Measurements from ENCODE around the gene DLL3.
"Not testable (repeated sequence)": the region's sequence is repeated elsewhere in the genome, so short reads cannot be mapped to it uniquely, and the experiment has no call there.

DLL3 gene

GRCh38 chr19:39474139-39474620 lies 24.6 kb upstream of the DLL3 start:
- Mint-ChIP-seq H3K4me1 (peaks cover 8 to 28% of the 10 kb centered on the region in 2 donors), H3K36me3 (peaks cover 55 to 77% of the 10 kb centered on the region in 2 donors), H3K27ac (peak overlapping the region; percentile 28), H3K27me3 (no peaks in the 10 kb centered on the region), H3K4me3 (no peak overlapping the region), H3K9me3 (no peaks in the 10 kb centered on the region)
- ATAC-seq (replicated peaks) (peak; percentile 85 to 86), DNase-seq (peak; percentile 43)

- H3K27ac Mint-ChIP-seq, result peak overlapping the region; percentile 56
- H3K4me3 Mint-ChIP-seq, result no peak overlapping the region
- H3K4me1 Mint-ChIP-seq, result peaks cover 14 to 36% of the 10 kb centered on the region in 2 donors
- DNase-seq, result no peak
- no peak for ATAC-seq (replicated peaks)
- H3K27me3 Mint-ChIP-seq, result no peaks in the 10 kb centered on the region
- no peaks in the 10 kb centered on the region for H3K9me3 Mint-ChIP-seq
- H3K36me3 Mint-ChIP-seq, result peaks cover 41 to 61% of the 10 kb centered on the region in 2 donors
Observed at GRCh38 chr19:39475748-39476147, 23.0 kb upstream of the DLL3 start.

GRCh38 chr19:39479319-39479801 lies 19.4 kb upstream of the DLL3 start:
- ATAC-seq (replicated peaks); H3K27me3 Mint-ChIP-seq; H3K27ac Mint-ChIP-seq; H3K9me3 Mint-ChIP-seq; DNase-seq: not testable (repeated sequence)
- Mint-ChIP-seq H3K4me3 (peak overlapping the region in 1 of 2 donors; percentile 88), H3K4me1 (peaks cover 19 to 42% of the 10 kb centered on the region in 2 donors), H3K36me3 (peaks cover 32 to 48% of the 10 kb centered on the region in 2 donors)

GRCh38 chr19:39479916-39480315 lies 18.8 kb upstream of the DLL3 start:
- Mint-ChIP-seq H3K4me1 (peaks cover 19 to 37% of the 10 kb centered on the region in 2 donors), H3K27me3 (no peaks in the 10 kb centered on the region), H3K36me3 (peaks cover 26 to 42% of the 10 kb centered on the region in 2 donors), H3K27ac (peak overlapping the region; percentile 97), H3K4me3 (peak overlapping the region; percentile 84 to 88), H3K9me3 (no peaks in the 10 kb centered on the region)
- DNase-seq (no peak), ATAC-seq (replicated peaks) (no peak)

GRCh38 chr19:39480337-39481228 lies 18.2 kb upstream of the DLL3 start, which contains the start of gene TIMM50:
Gene TIMM50, plus strand, starts transcription at chr19:39480838. Its CDS starts 16 bp downstream, at chr19:39480854.
- peaks cover 23 to 35% of the 10 kb centered on the region in 2 donors for H3K36me3 Mint-ChIP-seq
- no peaks in the 10 kb centered on the region for H3K27me3 Mint-ChIP-seq
- peak within 1 kb of the TSS; percentile 97 for H3K27ac Mint-ChIP-seq
- ATAC-seq (replicated peaks), result peak; percentile 92 to 96
- H3K4me1 Mint-ChIP-seq, result peaks cover 19 to 37% of the 10 kb centered on the region in 2 donors
- H3K4me3 Mint-ChIP-seq, result peak within 1 kb of the TSS; percentile 84 to 88
- H3K9me3 Mint-ChIP-seq, result no peaks in the 10 kb centered on the region
- DNase-seq, result peak; percentile 95

- Mint-ChIP-seq H3K36me3 (peaks cover 19 to 31% of the 10 kb centered on the region in 2 donors), H3K27me3 (no peaks in the 10 kb centered on the region)
- no peak for DNase-seq
Observed at GRCh38 chr19:39481229-39481545, 17.6 kb upstream of the DLL3 start.

GRCh38 chr19:39481676-39482075 lies 17.1 kb upstream of the DLL3 start:
- H3K9me3 Mint-ChIP-seq, result no peaks in the 10 kb centered on the region
- peaks cover 18 to 31% of the 10 kb centered on the region in 2 donors for H3K36me3 Mint-ChIP-seq
- no peak for ATAC-seq (replicated peaks)
- H3K4me1 Mint-ChIP-seq, result peaks cover 21 to 40% of the 10 kb centered on the region in 2 donors
- no peaks in the 10 kb centered on the region for H3K27me3 Mint-ChIP-seq
- no peak for DNase-seq
- H3K27ac Mint-ChIP-seq, result peak overlapping the region; percentile 97
- peak overlapping the region; percentile 84 to 88 for H3K4me3 Mint-ChIP-seq

More at GRCh38 chr19:39481229-39481545, 17.6 kb upstream of the DLL3 start:
- Mint-ChIP-seq H3K4me3 (peak overlapping the region; percentile 84 to 88), H3K9me3 (no peaks in the 10 kb centered on the region), H3K4me1 (peaks cover 19 to 37% of the 10 kb centered on the region in 2 donors), H3K27ac (peak overlapping the region; percentile 97)
- ATAC-seq (replicated peaks), result no peak

- Mint-ChIP-seq H3K27me3 (no peaks in the 10 kb centered on the region), H3K4me3 (peak overlapping the region in 1 of 2 donors; percentile 17), H3K36me3 (peaks cover 20 to 30% of the 10 kb centered on the region in 2 donors), H3K27ac (peak overlapping the region; percentile 65), H3K4me1 (peaks cover 24 to 43% of the 10 kb centered on the region in 2 donors), H3K9me3 (no peaks in the 10 kb centered on the region)
- no peak for ATAC-seq (replicated peaks)
- DNase-seq, result no peak
Observed at GRCh38 chr19:39483141-39483540, 15.6 kb upstream of the DLL3 start.

GRCh38 chr19:39489756-39490155 lies 9.0 kb upstream of the DLL3 start:
- peaks cover 4 to 6% of the 10 kb centered on the region in 2 donors for H3K4me1 Mint-ChIP-seq
- H3K27ac Mint-ChIP-seq, result no peak overlapping the region
- H3K9me3 Mint-ChIP-seq, result no peaks in the 10 kb centered on the region
- no peak overlapping the region for H3K4me3 Mint-ChIP-seq
- peaks cover 37 to 44% of the 10 kb centered on the region in 2 donors for H3K36me3 Mint-ChIP-seq
- no peaks in the 10 kb centered on the region for H3K27me3 Mint-ChIP-seq
- DNase-seq (no peak), ATAC-seq (replicated peaks) (no peak)

- ATAC-seq (replicated peaks) (no peak), DNase-seq (no peak)
- no peaks in the 10 kb centered on the region for H3K4me1 Mint-ChIP-seq
- H3K9me3 Mint-ChIP-seq, result no peaks in the 10 kb centered on the region
- no peak overlapping the region for H3K4me3 Mint-ChIP-seq
- H3K27ac Mint-ChIP-seq, result no peak overlapping the region
- H3K27me3 Mint-ChIP-seq, result peaks cover 5 to 6% of the 10 kb centered on the region in 2 donors
- H3K36me3 Mint-ChIP-seq, result peaks cover 27 to 34% of the 10 kb centered on the region in 2 donors
Observed at GRCh38 chr19:39492225-39492624, 6.5 kb upstream of the DLL3 start.

- Mint-ChIP-seq H3K36me3 (peaks cover 26 to 33% of the 10 kb centered on the region in 2 donors), H3K9me3 (no peaks in the 10 kb centered on the region), H3K4me3 (no peak overlapping the region), H3K27me3 (peaks cover 5 to 9% of the 10 kb centered on the region in 2 donors), H3K4me1 (peaks cover 0 to 4% of the 10 kb centered on the region in 2 donors), H3K27ac (no peak overlapping the region)
- DNase-seq (no peak), ATAC-seq (replicated peaks) (no peak)
Observed at GRCh38 chr19:39492788-39493187, 6.0 kb upstream of the DLL3 start.

- ATAC-seq (replicated peaks) (no peak), DNase-seq (no peak)
- Mint-ChIP-seq H3K27ac (no peak overlapping the region), H3K4me1 (peaks cover 14 to 22% of the 10 kb centered on the region in 2 donors), H3K4me3 (no peak overlapping the region), H3K36me3 (peaks cover 9 to 18% of the 10 kb centered on the region in 2 donors), H3K27me3 (peaks cover 15 to 25% of the 10 kb centered on the region in 2 donors), H3K9me3 (no peaks in the 10 kb centered on the region)
Observed at GRCh38 chr19:39494661-39495060, 4.1 kb upstream of the DLL3 start.

GRCh38 chr19:39496063-39496462 lies 2.7 kb upstream of the DLL3 start:
- Mint-ChIP-seq H3K9me3 (no peaks in the 10 kb centered on the region), H3K36me3 (peaks cover 4 to 10% of the 10 kb centered on the region in 2 donors), H3K4me1 (peaks cover 19 to 26% of the 10 kb centered on the region in 2 donors), H3K27ac (no peak overlapping the region), H3K27me3 (peaks cover 25 to 38% of the 10 kb centered on the region in 2 donors), H3K4me3 (no peak overlapping the region)
- ATAC-seq (replicated peaks) (no peak), DNase-seq (no peak)

GRCh38 chr19:39497701-39497995 lies 1.1 kb upstream of the DLL3 start:
- Mint-ChIP-seq H3K27me3 (peaks cover 25 to 38% of the 10 kb centered on the region in 2 donors), H3K4me3 (peak overlapping the region in 1 of 2 donors; percentile 66), H3K36me3 (peaks cover 3 to 7% of the 10 kb centered on the region in 2 donors), H3K9me3 (no peaks in the 10 kb centered on the region), H3K27ac (no peak overlapping the region), H3K4me1 (peaks cover 19 to 26% of the 10 kb centered on the region in 2 donors)
- DNase-seq (no peak), ATAC-seq (replicated peaks) (no peak)

All from stimulated activated naive B cell treated with anti-CD40 and anti-IgM and Interleukin-4, amounts not matched to agents 10 μg/mL and 1 μg/mL and 100 μg/mL, for 72 hours (primary cell).